Transverse colon (tissue), 4 donors: ENCODE results near the gene PROM2. TPM values are rescaled to one million over a fixed set of nuclear protein-coding genes. Genes with fewer than 3 reads are reported as not detected.

Experiments used
- DNase-seq: peaks from one replicate; pipeline ENCODE4 v3.0.0-alpha.2; 2019
- H3K27ac ChIP-seq, 4 donors: fragments of 200-600 bp; sonication (generic); 2 replicates each; pipeline ENCODE4 v1.5.1; 2016 to 2018; ENCODE audit warnings: inconsistent platforms in 4 of 4
- H3K27me3 ChIP-seq: fragments of 200-600 bp; sonication (generic); 2 replicates; pipeline ENCODE4 v1.5.1; 2017; ENCODE audit warnings: inconsistent platforms
- H3K36me3 ChIP-seq, 4 donors: fragments of 200-600 bp; sonication (generic); 2 replicates each; pipeline ENCODE4 v1.5.1; 2017 to 2019; ENCODE audit warnings: inconsistent platforms in 4 of 4
- H3K4me1 ChIP-seq, 4 donors: fragments of 200-600 bp; sonication (generic); 2 replicates each; pipeline ENCODE4 v1.5.1; 2017 to 2020; ENCODE audit warnings: inconsistent platforms in 4 of 4
- H3K4me3 ChIP-seq, 4 donors: fragments of 200-600 bp; sonication (generic); 1 replicate in 1 of 4; 2 replicates in 3 of 4; pipeline versions ENCODE4 v1.5.1 to v1.6.1; 2017 to 2019; ENCODE audit warnings: inconsistent platforms in 4 of 4
- H3K9me3 ChIP-seq, 2 donors: fragments of 200-600 bp; sonication (generic); 2 replicates each; pipeline ENCODE4 v1.5.1; 2017 to 2019; ENCODE audit warnings: inconsistent platforms in 2 of 2
- CTCF ChIP-seq, 5 experiments: fragments of 200-600 bp in 3 of 5; fragments of 450-650 bp in 2 of 5; sonication (generic) in 3 of 5; IDR thresholded peaks; 1 replicate in 2 of 5; 2 replicates in 3 of 5; pipeline ENCODE4 v1.5.1; 2016 to 2017; ENCODE audit warnings: antibody characterized with exemption in 5 of 5, inconsistent platforms in 3 of 5, mild to moderate bottlenecking in 2 of 5, moderate library complexity in 1 of 5
- EP300 ChIP-seq: sonication (generic); formaldehyde crosslinking; IDR thresholded peaks from one replicate; pipeline ENCODE4 v1.6.1; 2017; ENCODE audit warnings: antibody characterized with exemption, low read depth
- POLR2A ChIP-seq: fragments of 450-650 bp; IDR thresholded peaks from one replicate; pipeline ENCODE4 v1.6.1; 2016; ENCODE audit warnings: antibody characterized with exemption, mild to moderate bottlenecking, moderate library complexity
- POLR2AphosphoS5 ChIP-seq, 3 donors: sonication (generic); formaldehyde crosslinking; IDR thresholded peaks; one replicate each; pipeline ENCODE4 v1.6.1; 2016; ENCODE audit warnings: antibody characterized with exemption in 3 of 3
- WGBS, 2 donors: methylation state at CpG; one replicate each; pipeline ENCODE4 v1.1.5; 2018; ENCODE audit warnings: low coverage in 1 of 2; 5-methylcytosine and 5-hydroxymethylcytosine counted together
- in situ Hi-C, 4 donors: fragments of 200-750 bp; cut with MboI; loops; one replicate each; pipeline versions ENCODE4 v1.15.0 to v1.15.1; 2017; ENCODE audit warnings: low sequenced_read_pairs in 3 of 4, low pct_ligation_motif_present in 1 of 4, low pct_unique_long_range_greater_than_20kb in 1 of 4
- intact Hi-C: fragments of 100-400 bp; cut with DNase I; formaldehyde crosslinking; loops from one replicate; pipeline ENCODE4 v1.15.1; 2023; ENCODE audit warnings: low total_unique reads
- total RNA-seq, 4 donors: library from RNA; depleted of rRNA; stranded (reverse); fragments of >200 nt; gene quantifications; one replicate each; pipeline ENCODE4 v1.1.0, GENCODE V29; 2016

The PROM2 gene
- total RNA-seq, 4 donors from 2014 or later: 20.2 to 46.6 (median 28.6) TPM

GRCh38 chr2:95306336-95306895, 32.2 kb downstream of the PROM2 start:
- H3K4me3 ChIP-seq: no peak overlapping the region
- intact Hi-C loops: no loop called here
- H3K9me3 ChIP-seq: no peaks in the 10 kb centered on the region
- H3K27ac ChIP-seq: no peak overlapping the region
- H3K36me3 ChIP-seq: no peaks in the 10 kb centered on the region
- in situ Hi-C loops: no loop called here
- peaks cover 0 to 11% (median 7%) of the 10 kb centered on the region in 4 donors for H3K4me1 ChIP-seq
- no peaks in the 10 kb centered on the region for H3K27me3 ChIP-seq
- TF ChIP-seq CTCF (IDR thresholded peaks at IDR 0.05): no peak
- TF ChIP-seq POLR2AphosphoS5 (IDR thresholded peaks at IDR 0.05): no peak
- TF ChIP-seq EP300: no peak
- no peak for TF ChIP-seq POLR2A
- no peak for DNase-seq
- 73 to 79% methylated on average over 5 to 10 of the region's 10 CpGs for WGBS, 2 donors

GRCh38 chr2:95307036-95307435, 32.8 kb downstream of the PROM2 start:
- intact Hi-C loops: no loop called here
- H3K27me3 ChIP-seq: no peaks in the 10 kb centered on the region
- no peak overlapping the region for H3K4me3 ChIP-seq
- no peak for TF ChIP-seq CTCF (IDR thresholded peaks at IDR 0.05)
- TF ChIP-seq POLR2AphosphoS5 (IDR thresholded peaks at IDR 0.05): no peak
- TF ChIP-seq POLR2A: no peak
- no peak for TF ChIP-seq EP300
- no peak overlapping the region for H3K27ac ChIP-seq
- in situ Hi-C loops: no loop called here
- no peak for DNase-seq
- 79% methylated on average over 5 of the region's 5 CpGs; no CpG with 5 or more reads in 1 of the 2 donors for WGBS, 2 donors
- no peaks in the 10 kb centered on the region for H3K9me3 ChIP-seq
- peaks cover 0 to 11% (median 7%) of the 10 kb centered on the region in 4 donors for H3K4me1 ChIP-seq
- no peaks in the 10 kb centered on the region for H3K36me3 ChIP-seq

- intact Hi-C loops (no loop called here), in situ Hi-C loops (no loop called here)
- Histone ChIP-seq H3K4me3 (no peak overlapping the region), H3K27ac (no peak overlapping the region), H3K36me3 (no peaks in the 10 kb centered on the region), H3K27me3 (no peaks in the 10 kb centered on the region), H3K9me3 (no peaks in the 10 kb centered on the region), H3K4me1 (peaks cover 0 to 11% (median 7%) of the 10 kb centered on the region in 4 donors)
- WGBS, 2 donors: 77 to 83% methylated on average over 3 to 8 of the region's 8 CpGs
- no peak for DNase-seq
- TF ChIP-seq CTCF (IDR thresholded peaks at IDR 0.05) (no peak), POLR2A (no peak), EP300 (no peak), POLR2AphosphoS5 (IDR thresholded peaks at IDR 0.05) (no peak)
These were observed 33.6 kb downstream of the PROM2 start for GRCh38 chr2:95307878-95308277.

GRCh38 chr2:95308426-95308990, 34.3 kb downstream of the PROM2 start:
- H3K27ac ChIP-seq: no peak overlapping the region
- 54% methylated on average over 5 of the region's 12 CpGs; no CpG with 5 or more reads in 1 of the 2 donors for WGBS, 2 donors
- H3K4me1 ChIP-seq: peaks cover 0 to 11% (median 7%) of the 10 kb centered on the region in 4 donors
- no peaks in the 10 kb centered on the region for H3K27me3 ChIP-seq
- no peak for TF ChIP-seq POLR2A
- intact Hi-C loops: no loop called here
- DNase-seq: no peak
- in situ Hi-C loops: no loop called here
- H3K36me3 ChIP-seq: no peaks in the 10 kb centered on the region
- H3K9me3 ChIP-seq: no peaks in the 10 kb centered on the region
- H3K4me3 ChIP-seq: no peak overlapping the region
